M059J (cell line): ENCODE results near the gene WFS1. TPM values are rescaled to one million over a fixed set of nuclear protein-coding genes. Genes with fewer than 3 reads are reported as not detected.

Experiments used
- total RNA-seq: library from RNA; depleted of rRNA; stranded (reverse); fragments of >200 nt; shearing (Covaris generic); gene quantifications from 2 replicates; pipeline ENCODE4 v1.2.3, GENCODE V29; 2014; rRNA removed

Gene WFS1
- total RNA-seq, 1 experiment from 2014 or later, result 56.7 TPM

Other genes starting within 250 kb of the WFS1 start
- not detected in 2 replicates for gene JAKMIP1, start 69.3 kb upstream of the WFS1 start, total RNA-seq
- gene PPP2R2C, start 202.8 kb downstream of the WFS1 start, total RNA-seq, result 0.17 TPM in 1 of 2 replicates, not detected in the other